Neutrophil (primary cell): ENCODE measurements around the gene TNFRSF19.
"Not testable (repeated sequence)": the region's sequence is repeated elsewhere in the genome, so short reads cannot be mapped to it uniquely, and the experiment has no call there.

Experiments
- H3K27ac ChIP-seq: fragments of 200-600 bp; sonication (generic); 2 replicates; pipeline ENCODE4 v1.5.1; 2016; ENCODE audit warnings: mild to moderate bottlenecking, moderate library complexity
- H3K27me3 ChIP-seq: fragments of 200-600 bp; sonication (generic); 2 replicates; pipeline ENCODE4 v1.6.0; 2016; ENCODE audit warnings: mild to moderate bottlenecking
- H3K36me3 ChIP-seq: fragments of 200-600 bp; sonication (generic); 2 replicates; pipeline ENCODE4 v1.5.1; 2017
- H3K4me1 ChIP-seq, 2 experiments: fragments of 200-600 bp in 1 of 2; sonication (generic) in 1 of 2; 1 replicate in 1 of 2; 2 replicates in 1 of 2; pipeline versions ENCODE4 v1.5.1 to v1.6.1; 2013 to 2016; ENCODE audit warnings: low read depth in 1 of 2, low read length in 1 of 2, mild to moderate bottlenecking in 1 of 2, moderate library complexity in 1 of 2; ENCODE audit not compliant: control insufficient read depth in 1 of 2, insufficient read depth in 1 of 2
- H3K4me3 ChIP-seq, 2 experiments: fragments of 200-600 bp in 1 of 2; sonication (generic) in 1 of 2; 1 replicate in 1 of 2; 2 replicates in 1 of 2; pipeline ENCODE4 v1.5.1; 2013 to 2016; ENCODE audit warnings: low read depth in 1 of 2, low read length in 1 of 2, mild to moderate bottlenecking in 1 of 2, moderate library complexity in 1 of 2
- H3K9me3 ChIP-seq: fragments of 200-600 bp; sonication (generic); 2 replicates; pipeline ENCODE4 v1.5.1; 2016
- CTCF ChIP-seq: fragments of 200-600 bp; sonication (generic); IDR thresholded peaks from 2 replicates; pipeline ENCODE4 v1.5.1; 2016; ENCODE audit warnings: antibody characterized with exemption

TNFRSF19 gene

GRCh38 chr13:23584275-23584674 is 14.1 kb downstream of the TNFRSF19 start:
- Histone ChIP-seq H3K27ac (no peak overlapping the region), H3K36me3 (no peaks in the 10 kb centered on the region), H3K9me3 (no peaks in the 10 kb centered on the region)

GRCh38 chr13:23586336-23586735 is 16.1 kb downstream of the TNFRSF19 start:
- Histone ChIP-seq H3K4me3 (no peak overlapping the region), H3K27ac (no peak overlapping the region), H3K9me3 (no peaks in the 10 kb centered on the region), H3K4me1 (no peaks in the 10 kb centered on the region), H3K27me3 (no peaks in the 10 kb centered on the region), H3K36me3 (no peaks in the 10 kb centered on the region)
- TF ChIP-seq CTCF, result no peak

More at GRCh38 chr13:23584275-23584674, 14.1 kb downstream of the TNFRSF19 start:
- Histone ChIP-seq H3K4me1 (peaks cover 12 to 13% of the 10 kb centered on the region in 2 experiments), H3K4me3 (no peak overlapping the region), H3K27me3 (peaks cover 16% of the 10 kb centered on the region)
- TF ChIP-seq CTCF, result no peak

GRCh38 chr13:23588666-23589065 is 18.5 kb downstream of the TNFRSF19 start:
- H3K27ac ChIP-seq, result no peak overlapping the region
- H3K27me3 ChIP-seq, result no peaks in the 10 kb centered on the region
- H3K4me1 ChIP-seq, result peaks cover 7 to 16% of the 10 kb centered on the region in 2 experiments
- no peaks in the 10 kb centered on the region for H3K9me3 ChIP-seq
- no peak for TF ChIP-seq CTCF
- no peak overlapping the region for H3K4me3 ChIP-seq
- H3K36me3 ChIP-seq, result no peaks in the 10 kb centered on the region

GRCh38 chr13:23592596-23592995 is 22.4 kb downstream of the TNFRSF19 start:
- Histone ChIP-seq H3K27me3 (no peaks in the 10 kb centered on the region), H3K36me3 (no peaks in the 10 kb centered on the region), H3K4me1 (peaks cover 7 to 16% of the 10 kb centered on the region in 2 experiments), H3K9me3 (no peaks in the 10 kb centered on the region), H3K27ac (no peak overlapping the region), H3K4me3 (no peak overlapping the region)
- TF ChIP-seq CTCF, result no peak

GRCh38 chr13:23593148-23593547 is 22.9 kb downstream of the TNFRSF19 start:
- Histone ChIP-seq H3K9me3 (no peaks in the 10 kb centered on the region), H3K36me3 (no peaks in the 10 kb centered on the region), H3K27ac (no peak overlapping the region), H3K27me3 (no peaks in the 10 kb centered on the region), H3K4me1 (peaks cover 7 to 16% of the 10 kb centered on the region in 2 experiments), H3K4me3 (no peak overlapping the region)
- no peak for TF ChIP-seq CTCF

- not testable (repeated sequence) for H3K9me3 ChIP-seq, H3K36me3 ChIP-seq, H3K4me3 ChIP-seq, H3K27me3 ChIP-seq, H3K27ac ChIP-seq
- H3K4me1 ChIP-seq, result peaks cover 7 to 16% of the 10 kb centered on the region in 2 experiments
Observed at GRCh38 chr13:23594290-23594689, 24.1 kb downstream of the TNFRSF19 start.
